ENCODE results near the gene BBOX1. TPM values are rescaled to one million over a fixed set of nuclear protein-coding genes. Genes with fewer than 3 reads are reported as not detected.

BBOX1 gene
- under 1 TPM in 2 of 6 donors, not detected in 4; 0.51 to 0.79 TPM for total RNA-seq

GRCh38 chr11:27040302-27041115, at the start of gene BBOX1:
Gene BBOX1 (plus strand): TSS chr11:27040815. CDS start chr11:27055431, 14,616 bp downstream.
- DNase-seq (no peak), ATAC-seq (ENCODE audit: low FRiP score in 2 of 2) (peak; percentile 35 to 40)
- Histone ChIP-seq H3K4me1 (no peaks in the 10 kb centered on the region), H3K9me3 (peaks cover 0 to 4% (median 0%) of the 10 kb centered on the region in 4 donors), H3K36me3 (no peaks in the 10 kb centered on the region), H3K27ac (no peak within 1 kb of the TSS), H3K4me3 (no peak within 1 kb of the TSS), H3K27me3 (no peaks in the 10 kb centered on the region)
- TF ChIP-seq POLR2AphosphoS5 (IDR thresholded peaks at IDR 0.05): no peak
- no peak for TF ChIP-seq CTCF (IDR thresholded peaks at IDR 0.05)
- TF ChIP-seq POLR2A (IDR thresholded peaks at IDR 0.05): no peak
- no peak for TF ChIP-seq EP300 (IDR thresholded peaks at IDR 0.05)
- 57 to 63% methylated on average over 4 of the region's 4 CpGs for WGBS, 2 donors

GRCh38 chr11:26992031-26992541, 48.5 kb upstream of the BBOX1 start:
- no peak overlapping the region for H3K4me3 ChIP-seq
- H3K36me3 ChIP-seq: no peaks in the 10 kb centered on the region
- peak overlapping the region in 2 of 4 donors; percentile 7 to 81 for H3K27ac ChIP-seq
- no peak for TF ChIP-seq POLR2A (IDR thresholded peaks at IDR 0.05)
- TF ChIP-seq EP300 (IDR thresholded peaks at IDR 0.05): peak in 1 of 4 donors; percentile 5
- peak in 1 of 2 donors; percentile 55 for TF ChIP-seq POLR2AphosphoS5 (IDR thresholded peaks at IDR 0.05)
- WGBS, 2 donors: 67 to 71% methylated on average over 1 of the region's 1 CpG
- ATAC-seq (ENCODE audit: low FRiP score in 2 of 2): peak in 1 of 2 donors; percentile 80
- no peaks in the 10 kb centered on the region for H3K9me3 ChIP-seq
- no peaks in the 10 kb centered on the region for H3K27me3 ChIP-seq
- DNase-seq: no peak
- H3K4me1 ChIP-seq: no peaks in the 10 kb centered on the region

GRCh38 chr11:26993965-26994457, 46.6 kb upstream of the BBOX1 start, which contains the start of gene FIBIN:
Gene FIBIN (plus strand): TSS chr11:26994112. CDS start chr11:26994527, 415 bp downstream.
- Histone ChIP-seq H3K27ac (peak within 1 kb of the TSS; percentile 37 to 81 (median 58)), H3K27me3 (no peaks in the 10 kb centered on the region), H3K4me3 (peak within 1 kb of the TSS; percentile 19 to 48 (median 42)), H3K4me1 (no peaks in the 10 kb centered on the region), H3K36me3 (no peaks in the 10 kb centered on the region), H3K9me3 (no peaks in the 10 kb centered on the region)
- peak in 1 of 2 donors; percentile 81 for DNase-seq
- 9 to 23% methylated on average over 15 to 17 of the region's 22 CpGs for WGBS, 2 donors
- peak in 1 of 2 donors; percentile 21 for TF ChIP-seq POLR2AphosphoS5 (IDR thresholded peaks at IDR 0.05)
- TF ChIP-seq EP300 (IDR thresholded peaks at IDR 0.05): no peak
- no peak for TF ChIP-seq CTCF (IDR thresholded peaks at IDR 0.05)
- peak in 1 of 4 donors; percentile 42 for TF ChIP-seq POLR2A (IDR thresholded peaks at IDR 0.05)
- ATAC-seq (ENCODE audit: low FRiP score in 2 of 2): peak; percentile 56 to 78

- 54 to 58% methylated on average over 13 to 19 of the region's 19 CpGs for WGBS, 2 donors
- no peaks in the 10 kb centered on the region for H3K4me1 ChIP-seq
- H3K27ac ChIP-seq: peak overlapping the region; percentile 37 to 81 (median 52)
- no peaks in the 10 kb centered on the region for H3K36me3 ChIP-seq
- no peak for TF ChIP-seq EP300 (IDR thresholded peaks at IDR 0.05)
- TF ChIP-seq POLR2A (IDR thresholded peaks at IDR 0.05): no peak
- no peak for TF ChIP-seq CTCF (IDR thresholded peaks at IDR 0.05)
- TF ChIP-seq POLR2AphosphoS5 (IDR thresholded peaks at IDR 0.05): no peak
- peak overlapping the region; percentile 19 to 48 (median 42) for H3K4me3 ChIP-seq
- no peaks in the 10 kb centered on the region for H3K9me3 ChIP-seq
- H3K27me3 ChIP-seq: no peaks in the 10 kb centered on the region
- peak in 1 of 2 donors; percentile 41 for DNase-seq
- peak; percentile 13 to 25 for ATAC-seq (ENCODE audit: low FRiP score in 2 of 2)
These were observed 46.0 kb upstream of the BBOX1 start for GRCh38 chr11:26994631-26995095.

Measured in upper lobe of left lung (tissue), 6 donors.